ENCODE results near the gene LRP2BP. TPM values are rescaled to one million over a fixed set of nuclear protein-coding genes. Genes with fewer than 3 reads are reported as not detected.
A peak's percentile ranks its signal among the peaks of the same experiment; 100 is the strongest.

The LRP2BP gene
- total RNA-seq, 1 donor from 2014 or later: 1.5 TPM

GRCh38 chr4:185395956-185396723, 416 bp upstream of the LRP2BP start:
- Histone ChIP-seq H3K4me1 (peaks cover 25% of the 10 kb centered on the region), H3K27ac (peak overlapping the region; percentile 99), H3K36me3 (peaks cover 24% of the 10 kb centered on the region), H3K27me3 (ENCODE audit: low read depth) (no peaks in the 10 kb centered on the region), H3K4me3 (peak overlapping the region; percentile 86), H3K9me3 (no peaks in the 10 kb centered on the region)
- peak; percentile 97 for DNase-seq
- TF ChIP-seq, protein P1, sequence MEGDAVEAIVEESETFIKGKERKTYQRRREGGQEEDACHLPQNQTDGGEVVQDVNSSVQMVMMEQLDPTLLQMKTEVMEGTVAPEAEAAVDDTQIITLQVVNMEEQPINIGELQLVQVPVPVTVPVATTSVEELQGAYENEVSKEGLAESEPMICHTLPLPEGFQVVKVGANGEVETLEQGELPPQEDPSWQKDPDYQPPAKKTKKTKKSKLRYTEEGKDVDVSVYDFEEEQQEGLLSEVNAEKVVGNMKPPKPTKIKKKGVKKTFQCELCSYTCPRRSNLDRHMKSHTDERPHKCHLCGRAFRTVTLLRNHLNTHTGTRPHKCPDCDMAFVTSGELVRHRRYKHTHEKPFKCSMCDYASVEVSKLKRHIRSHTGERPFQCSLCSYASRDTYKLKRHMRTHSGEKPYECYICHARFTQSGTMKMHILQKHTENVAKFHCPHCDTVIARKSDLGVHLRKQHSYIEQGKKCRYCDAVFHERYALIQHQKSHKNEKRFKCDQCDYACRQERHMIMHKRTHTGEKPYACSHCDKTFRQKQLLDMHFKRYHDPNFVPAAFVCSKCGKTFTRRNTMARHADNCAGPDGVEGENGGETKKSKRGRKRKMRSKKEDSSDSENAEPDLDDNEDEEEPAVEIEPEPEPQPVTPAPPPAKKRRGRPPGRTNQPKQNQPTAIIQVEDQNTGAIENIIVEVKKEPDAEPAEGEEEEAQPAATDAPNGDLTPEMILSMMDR (IDR thresholded peaks at IDR 0.05): no peak
- ATAC-seq: peak; percentile 97 to 98
- intact Hi-C loops (cut with DNase I): no loop called here

DNA sequence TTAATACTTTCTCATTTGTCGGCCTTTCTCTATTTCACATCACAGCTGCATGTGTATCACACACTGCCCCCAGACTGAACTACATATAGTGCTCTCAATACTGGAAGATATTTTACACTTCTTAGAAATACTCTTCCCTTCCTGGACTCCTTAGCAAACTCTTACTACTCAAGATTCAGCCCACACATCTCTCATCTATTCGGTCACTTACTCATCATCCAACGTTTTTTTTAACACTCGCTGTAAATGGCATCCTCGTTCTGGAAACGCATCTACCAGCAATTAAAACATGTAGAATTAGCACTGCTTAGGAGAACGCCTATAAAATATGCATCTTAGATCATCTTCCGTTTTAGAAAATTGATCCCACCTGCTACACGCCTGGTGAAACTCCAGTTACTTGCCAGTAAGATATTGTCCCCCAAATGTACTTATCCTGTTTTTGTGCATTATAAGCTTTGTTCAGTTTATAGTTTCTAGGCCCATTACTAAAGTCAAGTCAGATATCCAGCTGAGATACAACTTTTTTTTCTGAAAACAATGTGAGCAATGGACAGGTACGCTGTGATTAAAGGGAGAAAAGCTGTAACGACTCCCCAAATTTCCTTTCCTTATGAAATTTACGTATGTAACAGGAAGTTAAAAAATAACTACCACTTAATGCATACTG, 1.0 kb downstream of the LRP2BP start:
- TF ChIP-seq, protein P1 (IDR thresholded peaks at IDR 0.05): no peak
- no peak for DNase-seq
- intact Hi-C loops (cut with DNase I): no loop called here
- H3K27ac ChIP-seq: peak overlapping the region; percentile 99
- ATAC-seq: no peak
- no peaks in the 10 kb centered on the region for H3K27me3 ChIP-seq (ENCODE audit: low read depth)
- H3K4me1 ChIP-seq: peaks cover 25% of the 10 kb centered on the region
- H3K36me3 ChIP-seq: peaks cover 10% of the 10 kb centered on the region
- peak overlapping the region; percentile 86 for H3K4me3 ChIP-seq
- H3K9me3 ChIP-seq: no peaks in the 10 kb centered on the region

DNA sequence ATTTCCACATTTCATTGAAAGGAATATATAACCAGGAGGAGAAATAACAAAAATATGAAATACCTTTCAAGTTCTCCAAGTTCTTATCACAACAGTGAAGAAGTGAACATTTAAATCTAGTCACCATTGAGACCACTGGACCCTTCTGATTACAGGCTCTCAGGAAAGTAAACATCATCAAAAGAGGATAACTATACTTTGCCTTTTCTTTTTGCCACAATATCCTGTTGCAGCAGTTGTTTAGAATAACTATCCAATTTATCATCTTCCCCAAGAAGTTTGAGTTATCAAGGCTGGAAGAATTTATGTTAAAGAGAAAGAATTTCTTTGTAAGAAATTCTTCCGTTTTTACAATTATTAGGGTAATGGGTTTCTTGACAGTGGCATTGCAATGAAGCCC, 3.6 kb downstream of the LRP2BP start:
- Histone ChIP-seq H3K27me3 (ENCODE audit: low read depth) (no peaks in the 10 kb centered on the region), H3K4me3 (no peak overlapping the region), H3K4me1 (peaks cover 4% of the 10 kb centered on the region), H3K36me3 (no peaks in the 10 kb centered on the region), H3K9me3 (no peaks in the 10 kb centered on the region), H3K27ac (no peak overlapping the region)
- TF ChIP-seq, protein P1 (IDR thresholded peaks at IDR 0.05): no peak
- DNase-seq: no peak
- no peak for ATAC-seq
- intact Hi-C loops (cut with DNase I): no loop called here

DNA sequence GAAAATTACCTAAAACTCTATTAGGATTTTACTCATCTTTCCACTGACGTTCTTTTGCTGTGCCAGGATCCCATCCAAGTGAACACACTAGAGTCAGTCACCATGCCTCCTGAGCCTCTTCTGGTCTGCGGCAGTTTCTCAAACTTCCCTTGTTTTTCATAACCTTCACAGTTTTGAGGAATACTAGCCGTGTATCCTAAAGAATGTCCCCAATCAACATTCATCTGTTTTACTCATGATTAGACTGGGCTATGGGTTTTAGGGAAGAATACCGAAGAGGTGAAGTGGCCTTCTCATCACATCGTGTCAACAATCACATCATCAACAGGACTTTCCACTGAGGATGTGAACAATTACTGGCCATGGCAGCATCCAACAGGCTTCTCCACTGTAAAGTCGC, 4.8 kb downstream of the LRP2BP start:
- Histone ChIP-seq H3K9me3 (no peaks in the 10 kb centered on the region), H3K4me3 (no peak overlapping the region), H3K4me1 (no peaks in the 10 kb centered on the region), H3K27ac (no peak overlapping the region), H3K27me3 (ENCODE audit: low read depth) (no peaks in the 10 kb centered on the region), H3K36me3 (no peaks in the 10 kb centered on the region)
- intact Hi-C loops (cut with DNase I): no loop called here
- DNase-seq: no peak
- TF ChIP-seq, protein P1 (IDR thresholded peaks at IDR 0.05): no peak
- ATAC-seq: no peak

- no peaks in the 10 kb centered on the region for H3K36me3 ChIP-seq
- DNase-seq (no peak), ATAC-seq (peak in 1 of 2 donors; percentile 8)
- intact Hi-C loops (cut with DNase I): no loop called here
- no peak overlapping the region for H3K27ac ChIP-seq
- TF ChIP-seq, protein P1 (IDR thresholded peaks at IDR 0.05): no peak
- H3K9me3 ChIP-seq: no peaks in the 10 kb centered on the region
- H3K4me1 ChIP-seq: peaks cover 6% of the 10 kb centered on the region
- no peak overlapping the region for H3K4me3 ChIP-seq
- no peaks in the 10 kb centered on the region for H3K27me3 ChIP-seq (ENCODE audit: low read depth)
Observed at GRCh38 chr4:185387957-185388356, 7.8 kb downstream of the LRP2BP start.
